H1 (cell line): ENCODE results near the gene CYBA. TPM values are rescaled to one million over a fixed set of nuclear protein-coding genes. Genes with fewer than 3 reads are reported as not detected.

Experiments
- CTCF ChIA-PET: fragments of 300-600 bp; sonication (Branson Sonifier 250); formaldehyde crosslinking; loops from one replicate; lab custom pipeline; 2021; ENCODE audit not compliant: partially characterized antibody; lab: Charles Lee
- POLR2A ChIA-PET: fragments of 300-600 bp; sonication (Branson Sonifier 250); formaldehyde crosslinking; loops from one replicate; lab custom pipeline; 2021; ENCODE audit warnings: inconsistent platforms; ENCODE audit not compliant: partially characterized antibody; lab: Charles Lee
- DNase-seq, 2 experiments: peaks; one replicate each; pipeline versions ENCODE4 v3.0.0 to v3.0.0-alpha.2; 2010 to 2022; ENCODE audit warnings: low spot score in 2 of 2, low read depth in 1 of 2, mixed read lengths in 1 of 2
- FAIRE-seq: peaks from 2 replicates; lab custom pipeline; 2011; peaks lifted over from hg19 to GRCh38; lab: Jason Lieb, UNC
- H2AFZ ChIP-seq: 2 replicates; pipeline ENCODE4 v1.8.1; 2012; ENCODE audit warnings: low read length, inconsistent platforms
- H2AK5ac ChIP-seq: 2 replicates; pipeline ENCODE4 v1.6.1; 2013; ENCODE audit warnings: low read depth, low read length
- H2BK120ac ChIP-seq: replicated peaks from 2 replicates; pipeline ENCODE3; 2013; ENCODE audit warnings: low read depth, low read length, inconsistent platforms
- H2BK12ac ChIP-seq: 2 replicates; pipeline ENCODE4 v1.6.1; 2013; ENCODE audit warnings: low read depth, low read length
- H2BK15ac ChIP-seq: 2 replicates; pipeline ENCODE4 v1.6.1; 2013; ENCODE audit warnings: low read length
- H2BK20ac ChIP-seq: 2 replicates; pipeline ENCODE4 v1.6.1; 2013; ENCODE audit warnings: low read length
- H2BK5ac ChIP-seq: 2 replicates; pipeline ENCODE4 v1.6.1; 2013; ENCODE audit warnings: low read depth, low read length
- H3K14ac ChIP-seq: 2 replicates; pipeline ENCODE4 v1.6.1; 2013; ENCODE audit warnings: inconsistent platforms; ENCODE audit not compliant: insufficient read length
- H3K18ac ChIP-seq: 2 replicates; pipeline ENCODE4 v1.6.1; 2013; ENCODE audit warnings: low read length; ENCODE audit errors: extremely low read depth
- H3K23ac ChIP-seq: 2 replicates; pipeline ENCODE4 v1.6.1; 2013; ENCODE audit warnings: inconsistent platforms; ENCODE audit not compliant: insufficient read length
- H3K23me2 ChIP-seq: 2 replicates; pipeline ENCODE4 v1.6.1; 2013; ENCODE audit warnings: low read depth, low read length
- H3K27ac ChIP-seq: 2 replicates; pipeline ENCODE4 v1.6.1; 2011; ENCODE audit warnings: low read depth, low read length, inconsistent platforms
- H3K27me3 ChIP-seq, 4 experiments: replicated peaks in 1 of 4; 1 replicate in 1 of 4; 2 replicates in 3 of 4; pipeline versions ENCODE4 v1.6.1 to v1.8.1; 2011 to 2013; ENCODE audit warnings: low read length in 3 of 4, mild to moderate bottlenecking in 3 of 4, inconsistent platforms in 2 of 4, mixed read lengths in 2 of 4, moderate library complexity in 1 of 4; ENCODE audit not compliant: control insufficient read depth in 3 of 4, insufficient read depth in 3 of 4; ENCODE audit errors: extremely low read depth in 1 of 4
- H3K36me3 ChIP-seq, 4 experiments: 2 replicates each; pipeline versions ENCODE4 v1.6.1 to v1.8.1; 2011 to 2013; ENCODE audit warnings: mild to moderate bottlenecking in 4 of 4, low read length in 3 of 4, moderate library complexity in 2 of 4, control low read depth in 1 of 4, inconsistent platforms in 1 of 4; ENCODE audit not compliant: insufficient read depth in 4 of 4, control insufficient read depth in 2 of 4
- H3K4ac ChIP-seq: replicated peaks from 2 replicates; pipeline ENCODE3; 2013; ENCODE audit warnings: low read length, low read depth, mixed read lengths, inconsistent platforms; ENCODE audit not compliant: insufficient read length
- H3K4me1 ChIP-seq, 4 experiments: replicated peaks in 1 of 4; 1 replicate in 1 of 4; 2 replicates in 3 of 4; pipeline versions ENCODE4 v1.6.1 to v1.8.1; 2011 to 2013; ENCODE audit warnings: low read length in 3 of 4, inconsistent platforms in 2 of 4, mixed read lengths in 1 of 4; ENCODE audit not compliant: insufficient read depth in 4 of 4, control insufficient read depth in 3 of 4
- H3K4me2 ChIP-seq, 2 experiments: 2 replicates each; pipeline versions ENCODE4 v1.6.1 to v1.8.1; 2011 to 2013; ENCODE audit warnings: low read depth in 2 of 2, low read length in 2 of 2, control low read depth in 1 of 2, inconsistent platforms in 1 of 2, mild to moderate bottlenecking in 1 of 2; ENCODE audit not compliant: insufficient read depth in 1 of 2
- H3K4me3 ChIP-seq, 4 experiments: fragments of 200-600, 300-600 bp in 1 of 4; sonication (generic), shearing (Covaris generic), sonication (Bioruptor Twin) in 1 of 4; 2 replicates each; pipeline versions ENCODE4 v1.5.1 to v1.8.1; 2011 to 2016; ENCODE audit warnings: low read length in 4 of 4, low read depth in 3 of 4, control low read depth in 2 of 4, inconsistent platforms in 2 of 4, mild to moderate bottlenecking in 2 of 4, mixed read lengths in 1 of 4, moderate library complexity in 1 of 4; ENCODE audit not compliant: insufficient read depth in 2 of 4; ENCODE audit errors: extremely low read depth in 1 of 4
- H3K56ac ChIP-seq: replicated peaks from 2 replicates; pipeline ENCODE3; 2013; ENCODE audit warnings: low read depth, mild to moderate bottlenecking, mixed read lengths, low read length, inconsistent platforms; ENCODE audit not compliant: insufficient read length
- H3K79me1 ChIP-seq: 2 replicates; pipeline ENCODE4 v1.6.1; 2013; ENCODE audit warnings: low read depth, low read length, control low read depth
- H3K79me2 ChIP-seq, 2 experiments: 2 replicates each; pipeline versions ENCODE4 v1.6.1 to v1.8.1; 2012 to 2013; ENCODE audit warnings: low read length in 2 of 2, mild to moderate bottlenecking in 2 of 2, inconsistent platforms in 1 of 2; ENCODE audit not compliant: insufficient read depth in 2 of 2, control insufficient read depth in 1 of 2
- H3K9ac ChIP-seq, 4 experiments: replicated peaks in 1 of 4; 1 replicate in 1 of 4; 2 replicates in 3 of 4; pipeline versions ENCODE4 v1.6.1 to v1.8.1; 2011 to 2013; ENCODE audit warnings: low read depth in 3 of 4, low read length in 3 of 4, control low read depth in 2 of 4, mild to moderate bottlenecking in 2 of 4, moderate library complexity in 2 of 4, inconsistent platforms in 1 of 4; ENCODE audit errors: extremely low read depth in 1 of 4
- H3K9me3 ChIP-seq, 2 experiments: 2 replicates each; pipeline versions ENCODE4 v1.6.1 to v1.8.1; 2012 to 2013; ENCODE audit warnings: mild to moderate bottlenecking in 2 of 2, moderate library complexity in 2 of 2, control low read depth in 1 of 2, inconsistent platforms in 1 of 2, low read depth in 1 of 2, low read length in 1 of 2, mixed read lengths in 1 of 2; ENCODE audit not compliant: insufficient read depth in 2 of 2
- H4K20me1 ChIP-seq, 2 experiments: replicated peaks in 1 of 2; 2 replicates each; pipeline versions ENCODE3 to v1.8.1; 2011 to 2013; ENCODE audit warnings: inconsistent platforms in 2 of 2, low read length in 2 of 2, mild to moderate bottlenecking in 1 of 2; ENCODE audit not compliant: insufficient read depth in 2 of 2, control insufficient read depth in 1 of 2
- H4K5ac ChIP-seq: 2 replicates; pipeline ENCODE4 v1.6.1; 2013; ENCODE audit warnings: low read length, low read depth, mixed read lengths, inconsistent platforms; ENCODE audit not compliant: insufficient read length
- H4K8ac ChIP-seq: 2 replicates; pipeline ENCODE4 v1.8.0; 2013; ENCODE audit warnings: mild to moderate bottlenecking, moderate library complexity, low read length, inconsistent platforms; ENCODE audit not compliant: insufficient read depth; ENCODE audit errors: extremely low read depth
- H4K91ac ChIP-seq: replicated peaks from 2 replicates; pipeline ENCODE3; 2013; ENCODE audit warnings: low read length, mixed read lengths, inconsistent platforms; ENCODE audit not compliant: insufficient read length
- EP300 ChIP-seq, 2 experiments: IDR thresholded peaks; 1 replicate in 1 of 2; 2 replicates in 1 of 2; pipeline ENCODE4 v1.6.1; 2011 to 2012; ENCODE audit warnings: low read depth in 2 of 2, low read length in 2 of 2, mild to moderate bottlenecking in 2 of 2, borderline replicate concordance in 1 of 2, inconsistent platforms in 1 of 2, moderate library complexity in 1 of 2
- JUN ChIP-seq: IDR thresholded peaks from 2 replicates; pipeline ENCODE4 v1.6.1; 2011; ENCODE audit warnings: low read depth, mild to moderate bottlenecking, improper control_type of control experiment, low read length
- KDM1A ChIP-seq: fragments of 200-600, 300-600 bp; sonication (generic); IDR thresholded peaks from 2 replicates; pipeline ENCODE4 v1.7.1; 2016; ENCODE audit warnings: mild to moderate bottlenecking, low read length, borderline replicate concordance
- PHF8 ChIP-seq: fragments of 200-600 bp; sonication (generic); conservative IDR thresholded peaks from 2 replicates; pipeline ENCODE4 v1.7.1; 2012; ENCODE audit warnings: low read depth, mild to moderate bottlenecking, inconsistent platforms, low read length, moderate library complexity
- SIRT6 ChIP-seq: IDR thresholded peaks from one replicate; pipeline ENCODE4 v1.7.1; 2012; ENCODE audit warnings: low read length, inconsistent platforms
- ZNF274 ChIP-seq: IDR thresholded peaks from 2 replicates; pipeline ENCODE4 v1.7.0; 2012; ENCODE audit warnings: low read length, borderline replicate concordance; ENCODE audit errors: extremely low read depth
- WGBS, 2 experiments: shearing (Covaris generic) in 1 of 2; methylation state at CpG; one replicate each; pipeline versions ENCODE4 v1.1.6 to v1.1.7; 2013 to 2015; ENCODE audit warnings: low lambda C conversion rate in 2 of 2, mixed read lengths in 2 of 2, inconsistent platforms in 1 of 2, low coverage in 1 of 2, missing lambda C conversion rate in 1 of 2; ENCODE audit not compliant: insufficient replicate concordance in 2 of 2, insufficient coverage in 1 of 2, insufficient read length in 1 of 2; ENCODE audit errors: extremely low coverage in 1 of 2, missing lambda C conversion rate in 1 of 2; 5-methylcytosine and 5-hydroxymethylcytosine counted together
- polyA plus RNA-seq, 7 experiments: library from polyadenylated mRNA; depleted of rRNA in 3 of 7; stranded (reverse) in 5 of 7; unstranded in 2 of 7; fragments of >200 nt in 5 of 7; fragments of 200-250 nt in 2 of 7; gene quantifications; 1 replicate in 5 of 7; 2 replicates in 1 of 7; 4 replicates in 1 of 7; pipeline versions ENCODE4 v1.2.1 to v1.2.3, GENCODE V29; 2011 to 2013; ENCODE audit warnings: missing spikeins in 2 of 7, mixed read lengths in 2 of 7
- total RNA-seq: library from RNA; stranded (reverse); fragmentation: NEBNext Ultra II Directional; extraction: Animal tissue kit (Norgen Biotek cat#: 25700); gene quantifications from 2 replicates; pipeline ENCODE4 v1.2.1, GENCODE V29; 2021

Gene CYBA
- total and polyA plus RNA-seq, 2 of the 8 experiments (the other 6 are each of a cell fraction or from before 2014, with no cell fraction given): 136 to 254 TPM

DNA sequence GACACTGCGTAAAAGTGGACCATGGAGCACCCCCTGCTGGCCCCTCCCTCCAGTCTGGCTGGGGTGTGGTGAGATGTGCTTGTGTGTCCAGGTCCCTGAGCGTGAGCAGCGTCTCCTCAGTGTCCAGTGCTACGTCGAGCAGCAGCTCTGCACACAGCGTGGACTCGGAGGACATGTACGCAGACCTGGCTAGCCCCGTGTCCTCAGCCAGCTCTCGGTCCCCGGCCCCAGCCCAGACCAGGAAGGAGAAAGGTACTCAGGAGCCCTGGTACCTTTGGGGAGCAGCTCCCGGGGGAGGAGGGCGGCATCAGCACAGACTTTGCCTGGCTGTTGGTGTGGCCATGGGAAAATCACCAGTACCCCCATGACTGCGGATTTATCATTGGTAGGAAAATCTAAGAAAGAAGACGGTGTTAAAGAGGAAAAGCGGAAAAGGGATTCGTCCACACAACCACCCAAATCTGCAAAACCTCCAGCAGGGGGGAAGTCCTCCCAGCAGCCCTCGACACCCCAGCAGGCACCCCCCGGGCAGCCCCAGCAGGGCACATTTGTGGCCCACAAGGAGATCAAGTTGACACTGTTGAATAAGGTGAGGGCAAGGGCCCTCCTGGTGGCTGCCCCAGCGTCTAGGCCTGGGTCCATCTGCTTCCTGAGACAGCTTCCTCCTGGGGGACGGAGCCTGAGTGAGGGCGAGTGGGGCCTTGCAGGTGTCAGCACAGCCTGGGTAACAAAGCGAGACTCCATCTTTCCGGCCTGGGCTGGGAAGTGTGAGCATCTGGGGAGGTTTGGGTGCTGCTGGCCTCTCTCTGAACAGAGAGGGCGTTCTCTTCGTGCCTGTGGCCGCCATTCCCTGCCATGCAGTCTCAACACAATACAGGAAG is 23.1 kb downstream of the CYBA start:
- no peak overlapping the region for H3K18ac ChIP-seq
- H3K23me2 ChIP-seq: no peaks in the 10 kb centered on the region
- no peak overlapping the region for H2AFZ ChIP-seq
- H3K36me3 ChIP-seq: peaks cover 15 to 44% (median 24%) of the 10 kb centered on the region in 4 experiments
- no peak overlapping the region for H2BK12ac ChIP-seq
- H3K27me3 ChIP-seq: no peaks in the 10 kb centered on the region
- H3K4me3 ChIP-seq: no peak overlapping the region
- POLR2A ChIA-PET: interaction anchor here (0.7 to 1.6 kb wide), 2 partner anchors 17 kb away, joined by 3 to 5 read pairs; no protein-coding TSS in a partner anchor
- no peak overlapping the region for H3K14ac ChIP-seq
- H4K8ac ChIP-seq: no peak overlapping the region
- 92% methylated on average over 25 of the region's 27 CpGs; no CpG with 5 or more reads in 1 of the 2 experiments for WGBS, 2 experiments
- peak overlapping the region; percentile 56; the same call in 1 of the 2 replicates for H2BK5ac ChIP-seq
- H3K9ac ChIP-seq: peak overlapping the region in 1 of 4 experiments; percentile 29; a peak in 1 of 7 replicates
- no peak overlapping the region for H3K4ac ChIP-seq
- FAIRE-seq (no peak), DNase-seq (no peak)
- H3K4me2 ChIP-seq: no peak overlapping the region
- no peak overlapping the region for H2BK15ac ChIP-seq
- no peaks in the 10 kb centered on the region; the same call in 1 of the 2 replicates for H3K79me1 ChIP-seq
- TF ChIP-seq ZNF274: no peak
- no peak for TF ChIP-seq KDM1A
- no peak for TF ChIP-seq PHF8
- no peak for TF ChIP-seq SIRT6
- TF ChIP-seq EP300 (IDR thresholded peaks at IDR 0.05; ENCODE audit: borderline replicate concordance in 1 of 2, low read depth in 2 of 2, low read length in 2 of 2): no peak
- TF ChIP-seq JUN: no peak
- no peaks in the 10 kb centered on the region for H3K9me3 ChIP-seq
- no peak overlapping the region for H3K23ac ChIP-seq
- H4K91ac ChIP-seq: no peak overlapping the region
- H4K5ac ChIP-seq: no peak overlapping the region
- H3K79me2 ChIP-seq: no peaks in the 10 kb centered on the region
- no peak overlapping the region for H2BK120ac ChIP-seq
- H4K20me1 ChIP-seq: peaks cover 2 to 14% of the 10 kb centered on the region in 2 experiments
- CTCF ChIA-PET: interaction anchor here (0.6 to 11.2 kb wide), 8 partner anchors 11 to 91 kb away, joined by 3 to 89 read pairs (median 4); no protein-coding TSS in a partner anchor
- H3K56ac ChIP-seq: no peak overlapping the region
- H3K27ac ChIP-seq: peak overlapping the region; percentile 43; the same call in 1 of the 2 replicates
- no peak overlapping the region for H2AK5ac ChIP-seq
- H2BK20ac ChIP-seq: no peak overlapping the region
- H3K4me1 ChIP-seq: peaks cover 0 to 7% (median 3%) of the 10 kb centered on the region in 4 experiments; a peak in 5 of 7 replicates
